HG03039 (cell line): Measurements from ENCODE around the gene INPP5A.
"Not testable (repeated sequence)": the region's sequence is repeated elsewhere in the genome, so short reads cannot be mapped to it uniquely, and the experiment has no call there.

ENCODE experiments used
- ATAC-seq: cut with Tn5 transposase; IDR thresholded peaks from one replicate; pipeline ENCODE4 v1.9.1; 2021; ENCODE audit warnings: mild to moderate bottlenecking, moderate library complexity; ENCODE audit not compliant: unreplicated experiment

Gene INPP5A

DNA sequence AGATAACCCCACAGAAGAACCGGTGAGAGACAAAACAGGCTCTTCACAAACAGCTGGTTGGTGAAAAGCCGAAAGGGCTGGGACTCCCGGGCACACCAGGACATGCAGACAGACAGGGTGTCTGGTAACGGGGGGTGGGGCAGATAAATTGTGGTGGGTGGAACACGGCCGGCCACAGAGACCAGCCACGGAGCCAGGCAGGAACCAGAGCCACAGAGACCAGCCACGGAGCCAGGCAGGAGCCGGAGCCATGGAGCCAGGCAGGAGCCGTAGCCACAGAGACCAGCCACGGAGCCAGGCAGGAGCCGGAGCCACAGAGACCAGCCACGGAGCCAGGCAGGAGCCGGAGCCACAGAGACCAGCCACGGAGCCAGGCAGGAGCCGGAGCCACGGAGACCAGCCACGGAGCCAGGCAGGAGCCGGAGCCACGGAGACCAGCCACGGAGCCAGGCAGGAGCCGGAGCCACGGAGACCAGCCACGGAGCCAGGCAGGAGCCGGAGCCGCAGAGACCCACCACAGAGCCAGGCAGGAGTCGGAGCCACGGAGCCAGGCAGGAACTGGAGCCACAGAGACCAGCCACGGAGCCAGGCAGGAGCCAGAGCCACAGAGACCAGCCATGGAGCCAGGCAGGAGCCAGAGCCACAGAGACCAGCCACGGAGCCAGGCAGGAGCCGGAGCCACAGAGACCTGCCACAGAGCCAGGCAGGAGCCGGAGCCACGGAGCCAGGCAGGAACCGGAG, 288.4 kb downstream of the INPP5A start:
- not testable (repeated sequence) for ATAC-seq

- no peak for ATAC-seq
Measured at GRCh38 chr10:132826524-132827422, 289.2 kb downstream of the INPP5A start.

- ATAC-seq = no peak
Measured at GRCh38 chr10:132827423-132827789, 289.8 kb downstream of the INPP5A start.

- no peak for ATAC-seq
Measured at GRCh38 chr10:132827861-132828539, 290.4 kb downstream of the INPP5A start.

GRCh38 chr10:132828681-132829080, 291.1 kb downstream of the INPP5A start:
- no peak for ATAC-seq

GRCh38 chr10:132829403-132829802, 291.8 kb downstream of the INPP5A start:
- no peak for ATAC-seq

DNA sequence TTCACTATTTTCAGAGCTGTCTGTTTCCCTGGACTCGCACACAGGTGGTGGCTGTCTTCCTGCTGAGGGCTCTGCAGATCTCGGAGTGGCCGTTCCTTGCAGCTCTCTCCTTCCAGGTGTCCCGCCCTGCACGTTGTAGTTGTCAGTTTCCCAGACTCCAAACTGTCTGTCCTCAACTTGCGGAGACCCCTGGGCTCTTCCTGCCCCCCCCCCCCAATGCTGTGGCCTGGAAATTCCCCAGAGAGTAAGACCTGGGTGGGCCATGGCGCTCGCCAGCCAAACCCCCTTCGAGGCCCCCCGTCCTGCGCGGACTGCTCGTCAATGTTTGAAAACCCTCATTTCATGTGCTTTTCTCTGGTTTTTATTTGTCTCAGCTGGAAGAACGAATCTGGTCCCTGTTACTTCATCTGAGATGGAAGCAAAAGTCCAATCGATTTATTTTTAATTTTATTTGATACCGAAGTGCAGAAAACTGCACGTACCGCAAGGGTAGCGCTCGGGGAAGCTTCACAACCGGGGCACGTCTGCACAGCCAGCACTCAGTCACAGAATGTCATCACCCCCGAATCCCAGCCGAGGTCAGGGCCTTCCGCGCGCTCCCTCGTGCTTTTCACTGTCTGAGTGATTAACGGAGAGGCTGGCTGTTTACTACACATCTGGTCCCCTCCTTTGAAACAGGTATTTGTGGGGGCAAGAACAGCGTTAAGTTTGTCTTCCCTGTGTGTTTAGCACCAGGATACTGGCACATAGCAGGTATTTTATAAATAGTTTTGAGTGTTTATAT, 294.8 kb downstream of the INPP5A start:
- no peak for ATAC-seq
